Measurements from ENCODE around the gene WDR64.

Gene WDR64

GRCh38 chr1:241738284-241739078 lies 86.4 kb downstream of the WDR64 start:
- DNase-seq (ENCODE audit: low spot score), result no peak

- DNase-seq (ENCODE audit: low spot score), result no peak
Observed at GRCh38 chr1:241742084-241742483, 90.0 kb downstream of the WDR64 start.

GRCh38 chr1:241744591-241744990 lies 92.5 kb downstream of the WDR64 start:
- DNase-seq (ENCODE audit: low spot score), result no peak

- DNase-seq (ENCODE audit: low spot score), result no peak
Observed at GRCh38 chr1:241747992-241748391, 95.9 kb downstream of the WDR64 start.

- no peak for DNase-seq (ENCODE audit: low spot score)
Observed at GRCh38 chr1:241749041-241749944, 97.2 kb downstream of the WDR64 start.

- DNase-seq (ENCODE audit: low spot score), result no peak
Observed at GRCh38 chr1:241749945-241750695, 98.0 kb downstream of the WDR64 start.

GRCh38 chr1:241751524-241751923 lies 99.4 kb downstream of the WDR64 start:
- no peak for DNase-seq (ENCODE audit: low spot score)

GRCh38 chr1:241762713-241763339 lies 110.7 kb downstream of the WDR64 start:
- DNase-seq (ENCODE audit: low spot score), result no peak

- DNase-seq (ENCODE audit: low spot score), result no peak
Observed at GRCh38 chr1:241765390-241765789, 113.3 kb downstream of the WDR64 start.

- DNase-seq (ENCODE audit: low spot score), result no peak
Observed at GRCh38 chr1:241767737-241768136, 115.7 kb downstream of the WDR64 start.

- no peak for DNase-seq (ENCODE audit: low spot score)
Observed at GRCh38 chr1:241770115-241770514, 118.0 kb downstream of the WDR64 start.

- no peak for DNase-seq (ENCODE audit: low spot score)
Observed at GRCh38 chr1:241771117-241771516, 119.0 kb downstream of the WDR64 start.

- no peak for DNase-seq (ENCODE audit: low spot score)
Observed at GRCh38 chr1:241772932-241773500, 120.9 kb downstream of the WDR64 start.

GRCh38 chr1:241773991-241774390 lies 121.9 kb downstream of the WDR64 start:
- no peak for DNase-seq (ENCODE audit: low spot score)

- DNase-seq (ENCODE audit: low spot score), result no peak
Observed at GRCh38 chr1:241775021-241775420, 122.9 kb downstream of the WDR64 start.

GRCh38 chr1:241776911-241777310 lies 124.8 kb downstream of the WDR64 start:
- no peak for DNase-seq (ENCODE audit: low spot score)

GRCh38 chr1:241778117-241778516 lies 126.0 kb downstream of the WDR64 start:
- DNase-seq (ENCODE audit: low spot score), result no peak

- no peak for DNase-seq (ENCODE audit: low spot score)
Observed at GRCh38 chr1:241779897-241780296, 127.8 kb downstream of the WDR64 start.

- DNase-seq (ENCODE audit: low spot score), result no peak
Observed at GRCh38 chr1:241782396-241782795, 130.3 kb downstream of the WDR64 start.

GRCh38 chr1:241787691-241788090 lies 135.6 kb downstream of the WDR64 start:
- DNase-seq (ENCODE audit: low spot score), result no peak

GRCh38 chr1:241789061-241789460 lies 137.0 kb downstream of the WDR64 start:
- no peak for DNase-seq (ENCODE audit: low spot score)

- DNase-seq (ENCODE audit: low spot score), result no peak
Observed at GRCh38 chr1:241799416-241799815, 147.3 kb downstream of the WDR64 start.

Measured in germinal center (tissue), 1 donor.